Dedifferentiated amniotic fluid mesenchymal stem cell (primary cell): ENCODE measurements around the gene PHYHD1.

Experiments
- DNase-seq: peaks from one replicate; pipeline ENCODE4 v3.0.0-alpha.2; 2016; ENCODE audit errors: extremely low spot score

The PHYHD1 gene

DNA sequence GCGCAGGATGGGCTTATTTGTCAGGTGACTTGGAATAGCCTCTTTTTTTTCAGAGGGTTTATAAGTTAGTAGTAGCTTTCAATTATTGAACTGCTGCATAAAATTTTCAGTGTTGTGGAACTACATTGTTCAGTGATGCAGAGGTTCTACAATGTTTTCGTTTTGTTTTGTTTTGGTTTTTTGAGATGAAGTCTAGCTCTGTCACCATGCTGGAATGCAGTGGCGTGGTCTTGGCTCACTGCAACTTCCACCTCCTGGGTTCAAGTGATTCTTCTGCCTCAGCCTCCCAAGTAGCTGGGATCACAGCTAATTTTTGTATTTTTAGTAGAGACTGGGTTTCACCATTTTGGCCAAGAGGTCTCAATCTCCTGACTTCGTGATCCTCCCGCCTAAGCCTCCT is 48.7 kb downstream of the PHYHD1 start:
- DNase-seq = no peak

GRCh38 chr9:128972956-128973355 is 52.2 kb downstream of the PHYHD1 start:
- peak; percentile 31 for DNase-seq

- no peak for DNase-seq
Observed at GRCh38 chr9:128979111-128979510, 58.3 kb downstream of the PHYHD1 start.

GRCh38 chr9:128983536-128983935 is 62.8 kb downstream of the PHYHD1 start:
- DNase-seq = no peak

DNA sequence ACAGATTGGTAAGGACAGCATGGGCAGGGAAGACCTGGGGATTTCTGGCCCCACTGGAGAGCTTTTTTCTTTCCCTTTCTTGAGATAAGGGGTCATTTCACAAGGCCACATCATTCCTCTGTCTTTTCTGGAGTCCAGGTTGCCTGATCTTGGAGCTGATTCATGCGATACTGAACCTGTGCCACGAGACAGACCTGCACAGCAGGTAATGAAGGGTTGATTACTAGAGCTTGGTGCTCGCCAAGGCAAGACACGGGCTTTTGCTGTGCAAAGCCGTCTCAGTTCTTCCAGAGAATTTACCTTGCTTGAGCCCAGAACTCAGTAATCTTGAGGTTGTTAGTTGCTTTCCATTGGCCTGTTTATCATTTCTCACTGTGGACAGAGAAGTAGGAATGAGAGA is 65.9 kb downstream of the PHYHD1 start:
- no peak for DNase-seq

- peak; percentile 75 for DNase-seq
Observed at GRCh38 chr9:128987805-128988204, 67.0 kb downstream of the PHYHD1 start.
